GM11168 (cell line): Measurements from ENCODE around the gene TXNDC2.
"Not testable (repeated sequence)": the region's sequence is repeated elsewhere in the genome, so short reads cannot be mapped to it uniquely, and the experiment has no call there.

Source experiments
- in situ Hi-C: fragments of 300-500 bp; cut with MboI; formaldehyde crosslinking; loops from one replicate; pipeline ENCODE4 v1.12.0; 2022; ENCODE audit warnings: low sequenced_read_pairs; ENCODE audit not compliant: unreplicated experiment

TXNDC2 gene

DNA sequence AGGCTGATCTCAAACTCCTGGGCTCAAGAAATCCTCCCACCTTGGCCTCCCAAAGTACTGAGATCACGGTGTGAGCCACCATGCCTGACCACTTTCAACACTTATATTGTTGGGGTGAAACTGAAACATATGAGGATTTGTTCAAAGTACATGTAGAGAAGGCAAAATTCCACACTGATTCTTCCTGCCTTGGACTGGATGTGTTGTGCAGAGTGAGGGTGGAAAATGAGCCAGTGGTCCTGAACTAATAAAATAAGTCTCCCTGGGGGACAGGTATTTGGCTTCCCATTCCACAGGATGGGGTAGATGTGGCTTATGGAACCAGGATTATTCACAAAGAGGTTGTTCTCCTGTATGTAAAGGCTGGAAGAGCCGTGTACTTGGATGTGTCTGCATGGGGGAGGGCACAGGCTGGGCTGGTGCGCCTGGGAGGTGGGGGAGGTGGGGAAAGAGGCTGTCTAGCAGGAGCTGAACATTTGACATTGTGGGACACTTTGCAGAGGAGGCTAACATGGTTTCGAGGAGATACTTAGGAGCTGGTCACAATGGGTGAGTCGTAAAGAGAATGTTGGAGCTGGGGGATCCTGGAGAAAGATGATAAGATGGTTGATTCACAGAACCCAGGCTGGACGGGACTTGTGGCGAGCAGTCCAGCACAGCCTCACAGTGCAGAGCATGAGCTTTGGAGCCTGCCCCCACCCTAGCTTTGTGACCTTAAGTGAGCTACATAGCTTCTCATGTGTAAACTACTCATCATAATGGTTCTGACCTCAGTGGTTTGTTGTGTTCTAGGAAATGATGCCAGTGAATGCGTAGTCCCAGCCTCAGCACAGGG lies at the start of gene TXNDC2:
Gene TXNDC2 (plus strand): TSS at position 804 of the 835 bp plus-strand sequence. CDS start 708 bp downstream, outside the sequence.
- in situ Hi-C loops = no loop called here

DNA sequence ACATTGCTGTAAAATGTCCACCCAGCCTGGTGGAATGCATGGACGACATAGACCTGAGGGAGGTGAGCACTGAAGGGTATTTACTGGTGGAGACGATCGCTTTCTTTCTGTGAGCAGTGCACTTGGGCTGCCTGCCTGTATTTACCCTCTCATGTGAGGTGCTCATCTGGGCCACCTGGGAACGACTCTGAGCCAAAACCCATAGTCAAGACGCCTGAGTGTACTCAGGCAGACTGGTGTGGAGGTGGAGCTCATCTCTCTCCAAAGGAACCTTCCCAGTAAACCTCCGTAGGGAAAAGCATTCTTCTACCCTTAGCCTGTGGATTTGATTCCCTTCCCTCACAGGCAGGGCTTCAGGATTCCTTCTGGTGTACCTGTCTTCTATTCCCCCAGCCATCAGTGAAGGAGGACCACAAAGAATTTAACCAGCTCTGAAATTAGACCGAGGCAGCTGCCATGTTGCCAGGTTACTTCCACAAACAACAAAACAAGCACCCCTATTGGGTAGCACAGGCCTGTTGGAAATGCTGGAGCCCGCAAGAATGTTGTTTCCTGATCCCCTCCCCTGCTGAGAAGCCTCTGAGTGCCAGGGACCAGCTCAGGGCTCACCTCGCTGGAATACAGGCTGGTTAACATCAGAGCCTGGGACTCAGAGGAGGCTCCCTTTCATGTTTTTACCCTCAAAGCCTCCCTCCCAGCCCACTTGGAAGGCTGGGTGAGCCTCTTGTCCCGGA lies 47.5 kb upstream of the TXNDC2 start:
- in situ Hi-C loops = no loop called here

DNA sequence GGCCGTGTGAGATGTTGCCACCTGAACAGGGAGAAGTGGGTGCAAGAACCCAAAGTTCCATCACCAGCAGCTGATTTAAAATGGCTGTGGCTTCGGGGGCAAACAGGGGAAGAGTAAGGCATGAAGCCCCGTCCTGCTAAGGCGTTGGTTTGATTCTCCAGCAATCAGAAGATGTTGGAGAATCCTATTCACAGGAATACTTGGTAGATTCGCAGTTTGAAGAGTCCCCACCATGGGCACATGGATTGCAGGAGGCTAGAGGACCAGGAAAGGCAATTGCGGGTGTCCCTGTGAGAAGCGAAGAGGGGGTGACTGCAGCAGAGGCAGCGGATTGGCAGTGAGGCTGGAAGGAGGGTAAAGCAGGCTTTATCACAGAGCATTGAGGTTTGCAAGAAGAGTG lies 46.6 kb upstream of the TXNDC2 start:
- in situ Hi-C loops = no loop called here

DNA sequence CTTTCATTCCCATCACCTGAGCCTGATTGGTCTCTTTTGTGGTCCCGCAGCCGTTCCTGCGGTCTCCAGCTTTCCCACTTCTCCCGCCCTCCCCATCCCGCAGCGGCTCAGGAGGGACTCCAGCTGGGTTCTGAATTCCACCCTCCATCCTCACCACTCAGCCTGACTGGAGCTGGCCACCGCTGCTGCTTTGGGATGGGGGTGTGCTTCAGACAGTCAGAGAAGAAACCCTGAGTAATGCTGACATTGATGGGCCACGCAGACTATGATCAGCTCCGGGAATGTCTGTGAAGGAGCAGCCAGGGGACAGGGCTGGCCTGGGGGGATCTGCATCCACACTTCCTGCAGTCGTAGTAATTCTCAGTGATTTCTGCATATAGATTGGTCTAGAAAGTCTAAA lies 45.9 kb upstream of the TXNDC2 start:
- in situ Hi-C loops = no loop called here

DNA sequence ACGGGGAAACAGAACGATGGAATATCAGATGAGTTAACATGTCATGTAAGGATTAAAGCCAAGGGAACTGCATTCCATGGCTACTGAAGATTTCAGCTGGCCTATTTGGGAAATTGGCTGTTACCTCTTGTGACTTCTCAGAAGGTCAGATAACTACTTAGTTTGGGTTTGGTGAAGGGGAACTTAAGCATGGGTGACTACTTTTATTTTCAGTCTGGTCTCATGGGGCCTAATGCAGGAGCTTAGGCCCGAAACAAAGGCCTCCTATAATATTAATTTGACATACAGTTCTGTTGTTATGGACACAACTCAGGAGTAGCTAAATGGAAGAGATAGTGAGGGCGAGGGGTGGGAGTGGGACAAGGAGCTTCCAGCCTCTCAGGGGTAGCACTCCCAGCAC lies 44.0 kb upstream of the TXNDC2 start:
- in situ Hi-C loops = no loop called here

DNA sequence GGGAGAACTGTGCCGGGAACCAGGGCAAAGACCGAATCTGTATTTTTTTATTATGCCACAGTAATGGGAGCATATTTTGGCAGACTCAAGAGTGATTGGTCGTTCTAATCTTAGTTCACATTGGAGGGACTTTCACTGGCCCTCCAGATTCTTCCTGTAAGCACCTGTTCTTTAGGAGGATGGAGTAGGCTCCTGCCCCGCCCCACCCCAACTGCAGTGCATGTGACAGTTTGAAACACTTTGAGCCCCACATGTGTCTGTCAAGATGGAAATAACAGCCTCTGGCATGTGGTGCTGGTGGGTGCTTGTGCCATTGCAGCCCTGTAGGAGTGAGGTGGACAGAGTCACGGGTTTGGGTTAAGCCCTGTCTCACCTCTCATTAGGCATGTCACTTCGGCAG lies 43.3 kb upstream of the TXNDC2 start:
- in situ Hi-C loops = no loop called here

DNA sequence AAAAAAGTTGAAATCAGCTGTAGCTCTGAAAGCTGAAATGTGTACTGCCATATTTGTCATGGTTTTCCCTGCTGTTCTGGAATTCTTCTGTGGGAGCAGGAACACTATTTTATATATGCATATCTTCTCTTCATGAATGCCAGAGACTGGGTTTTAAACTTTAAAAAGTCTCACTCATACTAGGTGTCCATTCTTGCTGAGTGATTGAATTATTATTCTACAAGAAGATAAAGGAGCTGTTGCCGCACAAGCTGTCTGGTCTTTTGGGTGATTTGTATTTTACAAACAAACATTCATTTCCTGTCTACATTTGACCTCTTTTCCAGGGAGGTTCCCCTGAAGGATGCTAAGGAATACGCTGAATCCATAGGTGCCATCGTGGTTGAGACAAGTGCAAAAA lies 40.5 kb upstream of the TXNDC2 start:
- in situ Hi-C loops = no loop called here

DNA sequence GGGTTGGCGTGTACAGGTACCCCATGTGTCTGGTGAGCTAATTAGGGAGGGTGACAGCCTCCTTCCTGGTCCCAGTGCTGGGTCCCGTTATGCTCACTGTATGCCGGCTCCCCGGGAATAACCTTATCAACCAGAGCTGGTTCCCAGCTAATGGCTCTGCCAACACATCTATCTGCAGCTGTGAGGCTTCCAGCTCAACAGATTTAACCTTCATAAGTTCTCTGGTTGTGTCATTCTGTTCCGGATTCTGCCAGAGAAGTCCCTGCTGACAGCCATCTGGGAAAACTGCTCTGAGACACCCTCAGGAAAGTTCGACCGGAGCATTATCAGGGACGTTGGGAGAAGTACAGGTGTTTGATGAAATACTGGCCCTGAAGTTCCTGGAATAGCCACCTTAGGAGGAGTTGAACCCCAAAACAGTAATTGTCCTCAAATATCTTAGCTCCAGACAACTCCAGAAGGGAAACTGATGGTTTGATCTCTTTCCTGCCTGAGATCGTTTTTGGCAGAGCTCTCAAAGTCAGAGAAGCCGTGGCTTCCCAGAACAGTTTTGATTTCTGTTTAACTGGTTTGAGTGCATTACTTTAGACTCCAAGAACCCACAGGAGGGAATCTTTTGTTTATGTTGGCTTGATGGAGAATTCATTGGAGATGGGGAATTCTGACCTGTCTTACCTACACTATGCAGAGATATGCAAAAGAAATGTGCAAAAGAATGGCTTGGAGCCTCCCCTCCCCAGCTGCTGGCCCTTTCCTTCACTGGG lies 39.4 kb upstream of the TXNDC2 start:
- in situ Hi-C loops = no loop called here

DNA sequence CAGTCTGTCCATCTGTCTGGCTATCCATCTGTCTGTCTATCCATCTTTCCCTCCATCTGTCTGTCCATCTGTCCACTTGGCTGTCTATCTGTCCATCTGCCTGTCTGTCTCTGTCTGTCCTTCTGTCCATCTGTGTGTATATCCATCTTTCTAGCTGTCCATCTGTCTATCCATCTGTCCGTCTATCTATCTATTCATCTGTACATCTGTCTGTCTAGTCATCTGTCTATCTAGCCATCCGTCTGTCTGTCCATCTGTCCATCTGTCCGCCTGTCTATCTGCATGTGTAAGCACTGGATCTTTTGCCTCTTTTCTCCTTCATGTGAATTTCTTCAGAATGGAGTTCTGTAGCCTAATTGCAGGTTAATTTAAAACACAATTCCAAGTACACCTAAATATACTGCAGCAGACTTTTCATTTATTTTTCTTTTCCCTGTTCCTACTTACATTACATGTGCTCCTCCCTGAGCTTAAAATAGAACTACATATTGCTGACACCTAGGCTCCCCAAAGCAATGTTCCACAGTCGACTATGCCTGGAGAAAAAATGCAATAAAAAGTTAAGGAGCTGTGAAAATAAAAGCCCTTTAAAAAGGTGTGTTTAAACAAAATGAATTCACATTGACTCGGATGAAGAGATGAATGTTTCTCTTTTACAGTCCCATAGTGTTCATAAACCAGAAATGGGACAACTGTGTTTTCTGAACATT lies 37.4 kb upstream of the TXNDC2 start:
- in situ Hi-C loops = no loop called here

DNA sequence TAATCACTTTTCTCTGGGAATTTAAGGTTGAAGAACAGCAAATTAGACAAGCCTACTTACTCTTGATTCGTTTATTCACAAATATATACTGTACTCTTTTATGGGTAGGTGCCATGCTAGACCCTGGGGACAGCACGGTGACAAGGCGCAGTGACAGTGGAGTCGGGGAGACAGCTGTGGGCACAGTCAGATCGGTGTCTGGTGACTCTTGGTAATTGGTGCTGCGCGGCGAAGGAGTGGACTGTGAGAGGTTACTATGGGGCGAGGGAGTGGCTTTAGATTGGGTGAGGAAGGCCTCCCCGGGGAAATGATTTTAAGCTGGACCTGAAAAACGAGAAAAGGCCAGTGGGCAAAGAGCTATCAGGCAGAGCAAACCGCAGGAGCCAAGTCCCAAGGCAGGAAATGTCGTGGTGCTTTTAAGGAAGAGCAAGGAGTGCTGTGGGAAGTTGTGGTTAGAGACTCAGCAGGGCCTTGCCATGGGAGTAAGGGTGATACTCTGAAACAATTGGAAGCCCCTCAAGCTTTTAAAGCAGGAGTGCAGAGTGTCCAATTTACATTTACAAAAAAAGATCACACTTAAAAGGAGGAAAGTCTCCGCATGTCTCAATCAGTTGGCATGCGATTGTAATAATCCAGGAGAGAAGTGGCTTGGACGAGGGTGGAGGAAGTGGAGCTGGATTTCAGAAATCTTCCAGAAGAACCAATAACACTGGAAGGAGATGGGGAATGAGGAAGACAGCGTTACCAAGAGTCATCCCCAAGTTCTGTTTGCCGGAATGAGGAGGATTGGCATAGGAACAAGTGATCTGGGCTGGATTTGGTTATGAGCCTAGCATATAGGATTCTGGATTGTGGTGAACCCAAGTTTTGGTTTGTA lies 36.1 kb upstream of the TXNDC2 start:
- in situ Hi-C loops = no loop called here

DNA sequence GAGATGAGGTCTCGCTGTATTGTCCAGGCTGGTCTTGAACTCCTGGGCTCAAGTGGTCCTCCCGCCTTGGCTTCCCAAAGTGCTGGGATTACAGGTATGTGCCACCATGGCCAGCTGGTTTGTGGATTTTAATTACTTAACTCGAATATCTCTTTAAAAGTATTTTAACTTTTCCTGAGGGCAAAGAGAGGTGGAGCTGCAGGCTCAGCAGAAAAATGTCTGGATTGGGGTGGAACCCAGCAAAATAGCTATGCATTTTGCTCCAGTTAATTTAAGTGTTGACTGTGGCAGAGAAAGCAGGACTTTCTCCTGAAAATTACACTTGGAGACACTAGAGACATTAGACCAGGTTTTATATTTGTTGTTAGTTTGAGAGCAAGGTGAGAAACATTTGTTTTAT lies 35.5 kb upstream of the TXNDC2 start:
- in situ Hi-C loops = no loop called here

DNA sequence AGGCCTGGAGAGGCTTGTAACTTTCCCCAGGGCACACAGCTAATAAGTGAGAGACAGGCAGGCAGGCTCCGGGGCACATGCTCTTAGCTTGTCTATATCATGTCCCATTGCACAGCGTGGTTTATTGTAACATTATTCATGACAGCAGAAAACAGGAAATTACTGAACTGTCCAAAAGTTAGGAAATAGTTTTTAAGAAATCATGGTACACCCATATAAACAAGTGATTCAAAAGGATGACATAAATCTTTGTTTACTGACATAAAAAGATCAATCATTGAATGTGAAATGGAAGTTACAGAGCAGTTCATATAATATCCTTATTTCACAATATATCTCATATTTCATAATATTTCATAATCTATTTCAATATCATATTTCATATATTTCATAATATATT lies 34.3 kb upstream of the TXNDC2 start:
- in situ Hi-C loops = no loop called here

DNA sequence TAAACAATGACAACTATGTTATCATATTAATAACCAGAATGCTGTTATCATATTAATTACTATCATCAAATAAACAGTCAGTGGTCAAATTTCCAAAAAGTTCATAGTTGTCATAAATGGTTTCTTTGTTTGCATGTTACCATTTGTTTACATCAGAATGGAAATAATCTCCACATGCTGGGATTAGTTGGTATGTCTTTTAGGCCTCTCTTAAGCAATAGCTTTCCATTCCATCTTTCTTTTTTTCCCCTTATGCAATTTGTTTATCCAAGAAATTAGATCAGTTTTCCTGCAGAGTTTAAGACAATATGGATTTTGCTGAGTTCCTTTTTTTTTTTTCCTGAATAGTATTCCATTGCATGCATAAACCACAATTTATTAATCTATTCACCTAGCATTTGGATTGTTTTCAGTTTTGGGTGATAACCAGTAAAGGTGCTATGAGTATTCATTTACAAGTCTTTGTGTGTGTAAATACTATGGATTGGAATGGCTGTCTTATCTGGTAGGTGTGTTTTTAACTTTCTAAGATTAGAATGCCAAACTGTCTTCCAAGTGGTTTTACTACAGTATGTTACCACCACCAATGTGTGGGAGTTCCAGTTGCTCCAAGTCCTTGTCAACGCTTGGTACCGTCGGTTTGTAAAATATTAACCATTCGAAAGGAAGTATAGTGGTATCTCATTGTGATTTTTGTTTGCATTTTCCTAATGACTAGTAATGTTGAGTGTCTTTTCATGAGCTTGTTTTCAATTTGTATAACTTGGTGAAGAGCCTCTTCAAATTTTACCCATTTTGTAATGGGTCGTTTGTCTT lies 33.3 kb upstream of the TXNDC2 start:
- in situ Hi-C loops = no loop called here

DNA sequence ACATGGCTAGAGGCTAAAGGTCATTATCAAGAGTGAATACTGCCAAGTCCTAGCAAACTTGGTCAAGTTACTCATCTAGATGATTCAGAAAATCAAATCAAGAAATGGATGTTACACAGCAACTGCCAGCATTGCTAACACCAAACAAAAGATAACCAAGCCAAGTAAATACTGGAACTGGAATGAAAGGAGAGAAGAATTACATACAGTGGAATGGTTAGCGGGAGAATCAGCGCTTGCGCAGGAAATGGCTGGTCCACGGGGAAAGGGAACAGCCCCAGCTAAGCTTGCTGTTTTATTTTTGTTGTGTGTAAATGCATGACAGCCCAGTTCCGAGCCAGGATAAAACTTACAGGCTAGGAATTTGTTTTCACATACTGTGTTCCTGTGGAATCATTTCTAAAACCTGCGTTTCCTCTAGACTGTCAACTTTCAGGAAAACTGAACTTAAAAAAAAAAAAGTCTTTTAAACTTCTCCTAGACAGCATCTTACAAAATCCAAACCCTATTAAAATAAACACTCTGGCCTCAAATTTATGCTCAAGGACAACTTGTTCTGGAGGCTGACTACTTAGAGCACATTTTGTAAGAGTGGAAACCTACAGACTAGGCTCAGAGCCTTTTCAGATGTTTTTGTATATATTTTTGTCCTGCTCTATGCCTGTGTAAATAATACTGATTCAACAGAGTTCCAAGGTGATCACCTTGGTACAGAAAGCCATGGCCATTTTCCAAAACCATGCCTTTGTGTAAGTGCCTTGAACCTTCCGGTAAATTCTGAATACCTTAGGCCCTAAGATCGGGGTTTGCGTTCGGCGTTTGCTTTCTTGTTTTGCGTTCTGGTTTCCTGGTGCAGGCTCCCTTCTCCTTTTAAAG lies 30.7 kb upstream of the TXNDC2 start:
- in situ Hi-C loops = no loop called here

DNA sequence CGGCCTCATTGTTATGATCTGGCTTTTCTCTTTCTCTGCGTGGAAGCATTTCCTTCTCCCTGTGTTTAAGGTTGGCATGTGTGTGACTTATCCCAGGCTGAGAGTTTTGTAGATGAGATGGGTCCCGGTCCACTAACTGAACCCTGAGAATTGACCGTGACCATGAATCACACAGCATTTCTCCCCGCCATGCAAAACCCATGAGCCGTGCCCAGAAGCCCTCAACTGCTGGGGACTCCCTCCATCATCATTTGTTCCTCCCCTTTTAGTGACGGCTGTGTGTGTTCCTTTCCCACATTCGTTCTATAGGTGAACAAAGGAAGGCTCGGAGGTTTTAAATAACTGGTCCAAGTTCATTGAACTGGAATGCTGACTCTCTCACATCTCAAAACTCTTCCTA lies 30.1 kb upstream of the TXNDC2 start:
- in situ Hi-C loops = no loop called here

DNA sequence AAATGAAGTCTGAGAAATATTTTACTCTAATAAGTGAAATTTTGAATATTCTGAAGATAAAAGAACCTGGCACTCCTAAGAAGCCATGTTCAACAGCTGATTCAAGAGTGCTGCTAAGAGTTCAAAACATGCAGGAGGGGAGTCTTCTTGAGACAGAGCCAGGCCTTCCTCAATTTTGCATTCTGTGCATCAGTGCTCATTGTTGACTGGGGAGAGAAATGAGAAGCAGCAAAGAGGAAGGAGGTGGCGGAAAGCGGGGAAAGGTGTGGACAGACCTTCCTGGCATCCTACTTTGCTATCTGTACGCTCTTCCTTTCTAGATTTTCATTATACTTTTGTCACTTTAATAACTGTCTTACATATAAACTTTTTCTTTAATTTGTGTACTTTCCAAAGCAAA lies 29.7 kb upstream of the TXNDC2 start:
- in situ Hi-C loops = no loop called here

DNA sequence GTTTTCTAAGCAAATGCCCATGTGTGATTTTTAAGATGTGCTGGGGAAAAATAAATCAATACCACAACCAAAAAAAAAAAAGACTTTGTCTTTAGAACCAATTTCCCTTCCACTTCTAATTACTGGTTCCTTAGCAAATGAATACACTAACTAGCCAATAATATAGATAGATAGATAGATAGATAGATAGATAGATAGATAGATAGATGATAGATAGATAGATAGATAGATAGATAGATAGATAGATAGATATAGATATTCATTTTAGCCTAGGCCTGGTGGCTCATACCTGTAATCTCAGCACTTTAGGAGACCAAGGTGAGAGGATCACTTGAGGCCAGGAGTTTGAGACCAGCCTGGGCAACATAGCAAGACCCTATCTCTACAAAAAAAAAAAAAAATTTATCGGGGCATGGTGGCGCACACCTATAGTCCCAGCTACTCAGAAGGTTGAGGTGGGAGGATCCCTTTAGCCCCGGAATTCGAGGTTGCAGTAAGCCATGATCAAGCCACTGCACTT lies 28.2 kb upstream of the TXNDC2 start:
- in situ Hi-C loops = not testable (repeated sequence)
